Glutamatergic neuron (in vitro differentiated cells): ENCODE measurements around the gene PDLIM4. TPM values are rescaled to one million over a fixed set of nuclear protein-coding genes. Genes with fewer than 3 reads are reported as not detected.

Experiments
- DNase-seq: peaks from one replicate; pipeline ENCODE4 v3.0.0; 2022
- H3K27ac Mint-ChIP-seq: one replicate; pipeline ENCODE4 v1.8.0; 2020; ENCODE audit warnings: mild to moderate bottlenecking, mixed read lengths, inconsistent platforms; ENCODE audit not compliant: unreplicated experiment
- H3K27me3 Mint-ChIP-seq: one replicate; pipeline ENCODE4 v1.8.0; 2020; ENCODE audit warnings: mild to moderate bottlenecking, moderate library complexity, mixed read lengths, inconsistent platforms; ENCODE audit not compliant: unreplicated experiment
- H3K36me3 Mint-ChIP-seq: one replicate; pipeline ENCODE4 v1.8.0; 2020; ENCODE audit warnings: mild to moderate bottlenecking, mixed read lengths, inconsistent platforms; ENCODE audit not compliant: unreplicated experiment
- H3K4me1 Mint-ChIP-seq: one replicate; pipeline ENCODE4 v1.8.0; 2020; ENCODE audit warnings: mild to moderate bottlenecking, low read depth, mixed read lengths, inconsistent platforms; ENCODE audit not compliant: unreplicated experiment
- H3K4me3 Mint-ChIP-seq: one replicate; pipeline ENCODE4 v1.8.0; 2020; ENCODE audit warnings: mild to moderate bottlenecking, mixed read lengths, inconsistent platforms; ENCODE audit not compliant: unreplicated experiment
- H3K9me3 Mint-ChIP-seq: one replicate; pipeline ENCODE4 v1.8.0; 2020; ENCODE audit warnings: mild to moderate bottlenecking, moderate library complexity, mixed read lengths, inconsistent platforms; ENCODE audit not compliant: unreplicated experiment
- CTCF ChIP-seq: fragments of 200-600 bp; sonication (generic); IDR thresholded peaks from one replicate; pipeline ENCODE4 v1.5.0; 2021; ENCODE audit not compliant: partially characterized antibody, unreplicated experiment
- long read RNA-seq: library from polyadenylated mRNA; unstranded; transcript quantifications from one replicate; pipeline ENCODE4 v2.0.0, GENCODE V29; 2020; ENCODE audit not compliant: unreplicated experiment
- total RNA-seq: library from RNA; stranded (reverse); fragmentation: NEBNext Ultra II Directional; extraction: Animal tissue kit (Norgen Biotek cat#: 25700); gene quantifications from one replicate; pipeline ENCODE4 v1.2.1, GENCODE V29; 2021; ENCODE audit not compliant: unreplicated experiment

The PDLIM4 gene
- 81.6 TPM for total RNA-seq
- long read RNA-seq, transcript PDLIM4-201 (7 exons, 2,282 nt), result major isoform, 120 of 135 reads
- long read RNA-seq, partial matches to known transcripts, result 3 of 135 reads
- long read RNA-seq, other reads (novel, unspliced or antisense), result 9 of 135 reads

- peaks cover 12% of the 10 kb centered on the region for H3K27me3 Mint-ChIP-seq
- peak within 1 kb of the TSS; percentile 91 for H3K4me3 Mint-ChIP-seq
- TF ChIP-seq CTCF, result no peak
- H3K4me1 Mint-ChIP-seq, result peaks cover 18% of the 10 kb centered on the region
- H3K9me3 Mint-ChIP-seq, result peaks cover 12% of the 10 kb centered on the region
- H3K36me3 Mint-ChIP-seq, result no peaks in the 10 kb centered on the region
- DNase-seq, result peak; percentile 78
- H3K27ac Mint-ChIP-seq, result peak within 1 kb of the TSS; percentile 99
These were observed at the start of gene PDLIM4 for GRCh38 chr5:132257131-132258101. Gene PDLIM4, plus strand, starts transcription at chr5:132257696. Its CDS starts 39 bp downstream, at chr5:132257735.

GRCh38 chr5:132207778-132208177 lies 49.7 kb upstream of the PDLIM4 start:
- no peak overlapping the region for H3K27ac Mint-ChIP-seq
- H3K4me1 Mint-ChIP-seq, result peaks cover 34% of the 10 kb centered on the region
- peaks cover 7% of the 10 kb centered on the region for H3K27me3 Mint-ChIP-seq
- DNase-seq, result no peak
- no peak overlapping the region for H3K4me3 Mint-ChIP-seq
- H3K36me3 Mint-ChIP-seq, result peaks cover 12% of the 10 kb centered on the region
- no peak for TF ChIP-seq CTCF
- H3K9me3 Mint-ChIP-seq, result no peaks in the 10 kb centered on the region

- H3K9me3 Mint-ChIP-seq, result no peaks in the 10 kb centered on the region
- DNase-seq, result no peak
- H3K27ac Mint-ChIP-seq, result no peak overlapping the region
- H3K4me3 Mint-ChIP-seq, result no peak overlapping the region
- H3K4me1 Mint-ChIP-seq, result peaks cover 29% of the 10 kb centered on the region
- no peak for TF ChIP-seq CTCF
- H3K36me3 Mint-ChIP-seq, result peaks cover 5% of the 10 kb centered on the region
- peaks cover 6% of the 10 kb centered on the region for H3K27me3 Mint-ChIP-seq
These were observed 48.4 kb upstream of the PDLIM4 start for GRCh38 chr5:132209131-132209530.

GRCh38 chr5:132209901-132210545 lies 47.5 kb upstream of the PDLIM4 start:
- no peak for TF ChIP-seq CTCF
- H3K9me3 Mint-ChIP-seq, result no peaks in the 10 kb centered on the region
- no peak for DNase-seq
- H3K4me1 Mint-ChIP-seq, result peaks cover 21% of the 10 kb centered on the region
- H3K36me3 Mint-ChIP-seq, result no peaks in the 10 kb centered on the region
- H3K4me3 Mint-ChIP-seq, result no peak overlapping the region
- H3K27ac Mint-ChIP-seq, result no peak overlapping the region
- H3K27me3 Mint-ChIP-seq, result peaks cover 4% of the 10 kb centered on the region
